Measurements from ENCODE around the gene SH3PXD2B.

SH3PXD2B gene

DNA sequence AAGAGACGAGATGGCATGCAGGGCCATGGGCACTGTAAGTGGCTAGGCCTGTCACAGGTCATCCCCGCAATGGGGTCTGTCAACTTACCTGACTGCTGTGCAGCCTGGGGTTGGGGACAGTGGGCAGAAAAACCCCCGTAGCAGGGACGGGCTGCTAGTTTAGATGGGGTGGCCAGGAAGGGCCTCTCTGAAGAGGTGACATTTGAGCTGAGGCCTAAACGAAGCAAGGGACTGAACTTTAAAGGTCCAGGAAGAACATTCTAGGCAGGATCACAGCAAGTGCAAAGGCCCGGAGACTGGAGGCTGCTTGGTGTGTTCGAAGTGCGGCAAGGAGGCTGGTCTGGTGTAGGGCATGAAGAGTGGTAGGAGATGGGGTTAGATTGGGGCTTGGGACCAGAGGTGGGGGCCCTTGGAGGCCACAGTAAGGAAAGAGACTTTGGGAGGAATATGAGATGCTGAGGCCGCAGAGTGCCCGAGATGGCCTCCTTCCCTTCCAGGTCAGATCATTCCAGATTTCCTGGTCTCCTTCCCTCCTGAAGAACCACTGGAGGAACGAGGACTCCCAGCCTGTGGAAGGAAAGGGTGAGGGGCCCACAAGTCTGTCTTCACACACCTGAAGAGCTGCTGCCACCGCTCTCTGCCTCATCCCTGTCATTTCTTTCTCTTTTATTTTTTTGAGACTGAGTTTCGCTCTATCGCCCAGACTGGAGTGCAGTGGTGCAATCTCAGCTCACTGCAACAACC lies 37.9 kb upstream of the SH3PXD2B start:
- Histone ChIP-seq H3K9me2 (replicated peaks; ENCODE audit: control insufficient read depth, low read length) (no peaks in the 10 kb centered on the region), H3K36me3 (ENCODE audit: control insufficient read depth, low read length) (no peaks in the 10 kb centered on the region), H3F3A (ENCODE audit: control insufficient read depth, insufficient read depth) (no peaks in the 10 kb centered on the region), H3K4me2 (ENCODE audit: low read length) (peak overlapping the region; percentile 80), H3K27me3 (ENCODE audit: control insufficient read depth, low read length) (peaks cover 22% of the 10 kb centered on the region), H3K4me1 (ENCODE audit: control insufficient read depth, low read length) (peaks cover 41% of the 10 kb centered on the region), H3K9me3 (ENCODE audit: control insufficient read depth, insufficient read depth, low read length) (0 out of 2 replicates have a peak, but pooled peaks cover 5% of the 10 kb centered on the region), H3K27ac (ENCODE audit: low read depth, low read length) (peak overlapping the region; percentile 36), H3K4me3 (ENCODE audit: low read length) (peak overlapping the region; percentile 60), H3K79me2 (ENCODE audit: control insufficient read depth, low read length) (no peaks in the 10 kb centered on the region), H4K20me1 (ENCODE audit: control insufficient read depth, insufficient read depth, low read depth, low read length) (no peaks in the 10 kb centered on the region; the same call in 1 of the 2 replicates)
- TF ChIP-seq, protein P1, sequence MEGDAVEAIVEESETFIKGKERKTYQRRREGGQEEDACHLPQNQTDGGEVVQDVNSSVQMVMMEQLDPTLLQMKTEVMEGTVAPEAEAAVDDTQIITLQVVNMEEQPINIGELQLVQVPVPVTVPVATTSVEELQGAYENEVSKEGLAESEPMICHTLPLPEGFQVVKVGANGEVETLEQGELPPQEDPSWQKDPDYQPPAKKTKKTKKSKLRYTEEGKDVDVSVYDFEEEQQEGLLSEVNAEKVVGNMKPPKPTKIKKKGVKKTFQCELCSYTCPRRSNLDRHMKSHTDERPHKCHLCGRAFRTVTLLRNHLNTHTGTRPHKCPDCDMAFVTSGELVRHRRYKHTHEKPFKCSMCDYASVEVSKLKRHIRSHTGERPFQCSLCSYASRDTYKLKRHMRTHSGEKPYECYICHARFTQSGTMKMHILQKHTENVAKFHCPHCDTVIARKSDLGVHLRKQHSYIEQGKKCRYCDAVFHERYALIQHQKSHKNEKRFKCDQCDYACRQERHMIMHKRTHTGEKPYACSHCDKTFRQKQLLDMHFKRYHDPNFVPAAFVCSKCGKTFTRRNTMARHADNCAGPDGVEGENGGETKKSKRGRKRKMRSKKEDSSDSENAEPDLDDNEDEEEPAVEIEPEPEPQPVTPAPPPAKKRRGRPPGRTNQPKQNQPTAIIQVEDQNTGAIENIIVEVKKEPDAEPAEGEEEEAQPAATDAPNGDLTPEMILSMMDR (IDR thresholded peaks at IDR 0.05; ENCODE audit: low read depth, low read length, poor library complexity, severe bottlenecking) = no peak

DNA sequence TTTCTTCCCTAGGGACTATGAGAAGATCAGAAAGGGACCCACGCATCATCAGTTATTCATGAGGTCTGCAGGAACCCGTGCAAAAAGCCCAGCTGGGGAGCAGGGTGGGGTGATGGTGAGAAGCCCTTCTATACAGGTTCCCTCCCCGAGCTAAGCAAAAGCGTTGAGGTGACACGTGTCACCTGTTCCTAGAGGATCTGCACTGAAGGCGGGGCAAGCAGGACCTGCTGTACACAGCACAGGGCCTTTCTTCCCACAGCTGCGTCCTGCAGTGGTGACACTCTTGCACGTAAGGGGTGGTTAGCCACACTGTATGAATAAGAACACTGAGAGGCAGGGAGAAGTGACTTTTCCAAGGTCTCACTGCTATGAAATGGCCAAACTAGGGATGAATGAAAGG lies 37.2 kb upstream of the SH3PXD2B start:
- Histone ChIP-seq H3K9me2 (replicated peaks; ENCODE audit: control insufficient read depth, low read length) (no peaks in the 10 kb centered on the region), H3K27ac (ENCODE audit: low read depth, low read length) (peak overlapping the region; percentile 36)
- TF ChIP-seq, protein P1 (IDR thresholded peaks at IDR 0.05; ENCODE audit: low read depth, low read length, poor library complexity, severe bottlenecking) = no peak
- TF ChIP-seq EZH2phosphoT487 (IDR thresholded peaks at IDR 0.05; ENCODE audit: borderline replicate concordance, low read length) = no peak

DNA sequence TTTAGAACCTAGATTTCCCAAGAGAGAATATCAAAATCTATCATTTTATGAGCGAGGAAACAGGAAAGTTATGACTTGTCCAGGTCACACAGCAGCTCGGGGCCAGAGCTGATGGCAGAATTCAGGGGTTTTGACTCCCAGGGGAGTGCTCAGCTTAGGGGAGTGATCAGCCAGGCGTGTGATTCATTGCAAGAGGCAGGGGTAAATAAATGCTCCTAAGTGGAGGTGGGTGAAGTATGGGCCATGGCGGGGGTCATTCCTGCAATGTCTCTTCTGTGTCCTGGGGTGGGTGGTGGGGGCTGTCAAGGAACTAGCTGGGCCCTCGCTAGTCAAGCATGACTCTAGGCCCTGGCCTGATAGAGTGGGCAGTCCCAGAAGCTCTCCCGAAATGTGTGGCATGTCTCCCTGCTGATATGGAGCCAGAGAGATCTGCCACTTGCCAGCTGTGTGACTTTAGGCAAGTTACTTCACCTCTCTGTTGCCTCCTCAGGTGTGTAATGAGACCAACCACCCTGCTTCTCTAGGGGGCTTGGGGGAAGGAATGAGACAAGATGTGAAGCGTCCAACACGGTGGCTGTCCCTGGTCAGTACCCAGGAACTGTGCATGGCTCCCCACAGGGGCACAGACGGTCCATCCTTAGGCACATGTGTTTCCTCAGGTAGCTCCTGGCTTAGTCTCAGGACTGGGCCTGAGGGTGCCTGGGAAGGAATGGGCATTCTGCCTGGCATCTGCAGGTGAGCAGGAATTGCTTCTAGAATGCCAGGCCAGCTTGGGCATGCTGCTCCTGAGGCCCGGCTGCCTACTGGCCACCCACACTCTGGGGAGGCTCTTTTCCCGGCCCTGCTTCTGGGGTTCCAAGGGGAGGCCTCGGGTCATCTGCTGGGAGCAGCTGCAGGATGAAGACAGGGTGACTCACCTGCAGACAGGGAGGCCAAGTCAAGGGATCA lies 36.5 kb upstream of the SH3PXD2B start:
- TF ChIP-seq, protein P1 (IDR thresholded peaks at IDR 0.05; ENCODE audit: low read depth, low read length, poor library complexity, severe bottlenecking) = no peak
- TF ChIP-seq EZH2phosphoT487 (IDR thresholded peaks at IDR 0.05; ENCODE audit: borderline replicate concordance, low read length) = no peak
- no peaks in the 10 kb centered on the region; the same call in 1 of the 2 replicates for H4K20me1 ChIP-seq (ENCODE audit: control insufficient read depth, insufficient read depth, low read depth, low read length)
- peak overlapping the region; percentile 80 for H3K4me2 ChIP-seq (ENCODE audit: low read length)
- H3K27ac ChIP-seq (ENCODE audit: low read depth, low read length) = no peak overlapping the region
- 0 out of 2 replicates have a peak, but pooled peaks cover under 1% of the 10 kb centered on the region for H3K9me3 ChIP-seq (ENCODE audit: control insufficient read depth, insufficient read depth, low read length)
- H3K4me1 ChIP-seq (ENCODE audit: control insufficient read depth, low read length) = peaks cover 41% of the 10 kb centered on the region
- H3K36me3 ChIP-seq (ENCODE audit: control insufficient read depth, low read length) = no peaks in the 10 kb centered on the region
- H3K9me2 ChIP-seq (replicated peaks; ENCODE audit: control insufficient read depth, low read length) = no peaks in the 10 kb centered on the region
- no peaks in the 10 kb centered on the region for H3K79me2 ChIP-seq (ENCODE audit: control insufficient read depth, low read length)
- H3F3A ChIP-seq (ENCODE audit: control insufficient read depth, insufficient read depth) = no peaks in the 10 kb centered on the region
- peak overlapping the region; percentile 60 for H3K4me3 ChIP-seq (ENCODE audit: low read length)
- H3K27me3 ChIP-seq (ENCODE audit: control insufficient read depth, low read length) = peaks cover 16% of the 10 kb centered on the region

More for the DNA sequence above, 37.2 kb upstream of the SH3PXD2B start:
- Histone ChIP-seq H3K4me3 (ENCODE audit: low read length) (peak overlapping the region; percentile 60), H4K20me1 (ENCODE audit: control insufficient read depth, insufficient read depth, low read depth, low read length) (no peaks in the 10 kb centered on the region; the same call in 1 of the 2 replicates), H3K36me3 (ENCODE audit: control insufficient read depth, low read length) (no peaks in the 10 kb centered on the region), H3K27me3 (ENCODE audit: control insufficient read depth, low read length) (peaks cover 20% of the 10 kb centered on the region), H3K9me3 (ENCODE audit: control insufficient read depth, insufficient read depth, low read length) (0 out of 2 replicates have a peak, but pooled peaks cover 5% of the 10 kb centered on the region), H3K4me1 (ENCODE audit: control insufficient read depth, low read length) (peaks cover 41% of the 10 kb centered on the region), H3K79me2 (ENCODE audit: control insufficient read depth, low read length) (no peaks in the 10 kb centered on the region), H3K4me2 (ENCODE audit: low read length) (peak overlapping the region; percentile 80), H3F3A (ENCODE audit: control insufficient read depth, insufficient read depth) (no peaks in the 10 kb centered on the region)
